ENCODE results near the gene MYL3. TPM values are rescaled to one million over a fixed set of nuclear protein-coding genes. Genes with fewer than 3 reads are reported as not detected.

MYL3 gene
- total and polyA plus RNA-seq, 2 of the 4 experiments (the other 2 are of a cell fraction), result 0.09 TPM; not detected in 1

DNA sequence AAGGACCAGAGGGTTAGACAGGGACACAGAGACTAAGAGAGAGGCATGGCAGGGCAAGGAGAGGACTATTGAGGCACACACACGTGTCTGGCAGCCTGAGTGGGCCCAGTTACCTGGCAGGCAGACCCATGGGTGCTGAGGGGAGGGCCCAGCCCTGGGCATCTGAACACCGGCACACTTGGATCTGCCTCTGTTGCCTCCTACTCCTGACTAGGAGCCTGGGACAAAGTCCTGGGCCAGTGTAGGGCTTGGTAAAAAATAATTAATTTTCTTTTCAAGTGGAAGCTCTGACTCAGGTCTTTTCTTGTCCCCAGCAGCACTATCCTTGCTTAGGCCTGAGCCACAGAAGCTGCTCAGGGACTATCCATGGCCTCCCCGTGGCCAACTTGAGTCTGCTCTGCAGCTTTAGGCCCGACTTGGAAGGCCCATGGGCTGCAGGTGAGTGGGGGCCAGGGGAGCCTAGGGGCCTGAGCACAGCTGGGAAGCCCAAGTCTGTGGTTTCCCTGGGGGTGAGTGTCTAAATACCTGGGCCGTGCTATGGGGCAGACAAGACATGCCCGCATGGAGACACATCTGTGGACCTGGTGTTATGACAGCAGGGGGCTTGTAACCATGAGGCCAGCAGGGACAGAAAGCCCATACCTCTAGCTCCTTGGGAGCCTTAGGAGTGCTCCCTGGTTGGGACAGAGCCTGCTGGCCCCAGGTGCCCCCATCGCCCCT is 14.3 kb upstream of the MYL3 start, which contains the start of gene PTH1R:
TSS of gene PTH1R (plus strand) at position 316 of the 720 bp plus-strand sequence. CDS start 5,839 bp downstream, outside the sequence.
- no peak within 1 kb of the TSS for H3K27ac ChIP-seq (ENCODE audit: insufficient read depth, low read length)
- H3K18ac ChIP-seq (ENCODE audit: low read depth, low read length), result no peak within 1 kb of the TSS
- no peak within 1 kb of the TSS for H3K4me3 ChIP-seq (ENCODE audit: insufficient read depth, low read depth, low read length)
- dilution Hi-C loops (cut with HindIII; ENCODE audit: low sequenced_read_pairs, unreplicated experiment) (no loop called here), in situ Hi-C loops (cut with MboI; ENCODE audit: low sequenced_read_pairs) (loop anchor here (25.0 kb wide), 1 partner anchor 390 kb away; the partner anchor contains the start of gene RTP3), intact Hi-C loops (cut with micrococcal nuclease) (no loop called here)
- H3K23ac ChIP-seq (ENCODE audit: low read depth, low read length), result no peak within 1 kb of the TSS
- ATAC-seq (ENCODE audit: low read depth), result no peak
- no peak within 1 kb of the TSS for H3K9ac ChIP-seq (ENCODE audit: low read depth, low read length)
- H3K56ac ChIP-seq (ENCODE audit: extremely low read depth, insufficient read depth, low read length), result no peak within 1 kb of the TSS
- BruUV-seq (replicated peaks), result no TSS peak
- H3K9me1 ChIP-seq (ENCODE audit: insufficient read depth, low read length), result 0 out of 2 replicates have a peak, but pooled peaks cover 3% of the 10 kb centered on the region
- H2AK9ac ChIP-seq (replicated peaks; ENCODE audit: low read depth, low read length, poor library complexity), result peak within 1 kb of the TSS; percentile 25
- H4K5ac ChIP-seq (ENCODE audit: low read depth, low read length), result no peak within 1 kb of the TSS
- no peaks in the 10 kb centered on the region for H3K9me3 ChIP-seq (ENCODE audit: control insufficient read depth, insufficient read depth, low read length)
- H3K4ac ChIP-seq (ENCODE audit: low read depth, low read length), result no peak within 1 kb of the TSS
- peaks cover 45% of the 10 kb centered on the region for H3K27me3 ChIP-seq (ENCODE audit: control insufficient read depth, insufficient read depth, low read length)
- no peaks in the 10 kb centered on the region for H3K36me3 ChIP-seq (ENCODE audit: control insufficient read depth, insufficient read depth, low read length)
- H4K91ac ChIP-seq (ENCODE audit: insufficient read depth, low read depth, low read length), result no peak within 1 kb of the TSS
- no peak within 1 kb of the TSS for H4K8ac ChIP-seq (ENCODE audit: low read depth in 2 of 2, low read length in 2 of 2)
- no peak within 1 kb of the TSS for H2BK5ac ChIP-seq (ENCODE audit: low read depth, low read length, poor library complexity, severe bottlenecking)
- H2AFZ ChIP-seq (replicated peaks; ENCODE audit: low read length, poor library complexity), result peak within 1 kb of the TSS; percentile 21
- no peak within 1 kb of the TSS for H3K14ac ChIP-seq (replicated peaks; ENCODE audit: low read depth, low read length)
- no CpG with 5 or more reads among the region's 7 CpGs for WGBS, 2 experiments (ENCODE audit: extremely low coverage in 2 of 2, insufficient read length in 1 of 2)
- no peak within 1 kb of the TSS for H2BK15ac ChIP-seq (ENCODE audit: low read depth, low read length)
- H4K20me1 ChIP-seq (ENCODE audit: insufficient read depth, low read length), result no peaks in the 10 kb centered on the region
- no peaks in the 10 kb centered on the region for H3K79me1 ChIP-seq (ENCODE audit: low read depth in 1 of 2, low read length in 2 of 2)
- TF ChIP-seq CHD1 (IDR thresholded peaks at IDR 0.05; ENCODE audit: low read depth, low read length), result no peak
- TF ChIP-seq RCOR1 (IDR thresholded peaks at IDR 0.05; ENCODE audit: insufficient replicate concordance, low read length), result no peak
- no peak for TF ChIP-seq RAD21 (IDR thresholded peaks at IDR 0.05; ENCODE audit: low read length)
- no peak for TF ChIP-seq MAFK (IDR thresholded peaks at IDR 0.05; ENCODE audit: low read depth, low read length)
- TF ChIP-seq, protein P1, sequence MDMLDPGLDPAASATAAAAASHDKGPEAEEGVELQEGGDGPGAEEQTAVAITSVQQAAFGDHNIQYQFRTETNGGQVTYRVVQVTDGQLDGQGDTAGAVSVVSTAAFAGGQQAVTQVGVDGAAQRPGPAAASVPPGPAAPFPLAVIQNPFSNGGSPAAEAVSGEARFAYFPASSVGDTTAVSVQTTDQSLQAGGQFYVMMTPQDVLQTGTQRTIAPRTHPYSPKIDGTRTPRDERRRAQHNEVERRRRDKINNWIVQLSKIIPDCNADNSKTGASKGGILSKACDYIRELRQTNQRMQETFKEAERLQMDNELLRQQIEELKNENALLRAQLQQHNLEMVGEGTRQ (IDR thresholded peaks at IDR 0.05; ENCODE audit: low read depth, low read length), result no peak
- no peak within 1 kb of the TSS for H2BK20ac ChIP-seq (ENCODE audit: low read depth, low read length)
- POLR2A ChIA-PET (ENCODE audit: unreplicated experiment), result no interaction called here
- CTCF ChIA-PET, result no interaction called here
- H2BK120ac ChIP-seq (ENCODE audit: low read depth, low read length), result no peak within 1 kb of the TSS
- H3K4me1 ChIP-seq (ENCODE audit: control insufficient read depth, insufficient read depth, low read length), result no peaks in the 10 kb centered on the region
- no peak within 1 kb of the TSS for H2AK5ac ChIP-seq (ENCODE audit: low read depth, low read length)
- no peak for DNase-seq
- H3K4me2 ChIP-seq (ENCODE audit: low read depth, low read length), result no peak within 1 kb of the TSS
